Caco-2 (cell line): ENCODE data around the gene SMURF2. TPM values are rescaled to one million over a fixed set of nuclear protein-coding genes. Genes with fewer than 3 reads are reported as not detected.
"Not testable (repeated sequence)": the region's sequence is repeated elsewhere in the genome, so short reads cannot be mapped to it uniquely, and the experiment has no call there.

Source experiments
- BruUV-seq: library from RNA; stranded (reverse); fragments of 400-500 nt; replicated peaks from 2 replicates; lab custom pipeline; 2021; lab: Mats Ljungman, UMichigan
- CTCF ChIA-PET: fragments of 300-600 bp; sonication (Branson Sonifier 250); formaldehyde crosslinking; loops from one replicate; lab custom pipeline; 2022; ENCODE audit warnings: antibody characterized with exemption; lab: Charles Lee
- POLR2A ChIA-PET: fragments of 300-600 bp; sonication (Branson Sonifier 250); formaldehyde crosslinking; loops from one replicate; lab custom pipeline; 2022; ENCODE audit warnings: antibody characterized with exemption; lab: Charles Lee
- DNase-seq, 2 experiments: peaks; one replicate each; pipeline versions ENCODE4 v3.0.0 to v3.0.0-alpha.2; 2020 to 2022
- H3K27me3 ChIP-seq: replicated peaks from 2 replicates; pipeline ENCODE4 v1.6.0; 2011; ENCODE audit warnings: low read length; ENCODE audit not compliant: control insufficient read depth, insufficient read depth
- H3K36me3 ChIP-seq: 2 replicates; pipeline ENCODE4 v1.5.1; 2011; ENCODE audit warnings: low read length; ENCODE audit not compliant: control insufficient read depth, insufficient read depth
- H3K4me1 ChIP-seq: fragments of 250-450 bp; sonication (Bioruptor Pico); 2 replicates; pipeline ENCODE4 v1.5.1; 2020; ENCODE audit warnings: mild to moderate bottlenecking
- H3K4me3 ChIP-seq: 2 replicates; pipeline ENCODE4 v1.5.1; 2011; ENCODE audit warnings: low read depth, mild to moderate bottlenecking, control low read depth, low read length
- H3K9me3 ChIP-seq: fragments of 250-450 bp; sonication (Bioruptor Pico); 2 replicates; pipeline ENCODE4 v1.5.1; 2020; ENCODE audit warnings: mild to moderate bottlenecking, moderate library complexity
- H3K27ac Mint-ChIP-seq: one replicate; pipeline ENCODE4 v1.8.0; 2022; ENCODE audit warnings: mixed read lengths; ENCODE audit not compliant: unreplicated experiment
- H3K27me3 Mint-ChIP-seq: one replicate; pipeline ENCODE4 v1.8.0; 2022; ENCODE audit warnings: mixed read lengths; ENCODE audit not compliant: insufficient read depth, unreplicated experiment
- H3K36me3 Mint-ChIP-seq: one replicate; pipeline ENCODE4 v1.8.0; 2022; ENCODE audit warnings: mild to moderate bottlenecking, mixed read lengths; ENCODE audit not compliant: insufficient read depth, unreplicated experiment
- H3K4me1 Mint-ChIP-seq: one replicate; pipeline ENCODE4 v1.8.0; 2022; ENCODE audit warnings: low read depth, mixed read lengths; ENCODE audit not compliant: unreplicated experiment
- H3K4me3 Mint-ChIP-seq: one replicate; pipeline ENCODE4 v1.8.0; 2022; ENCODE audit warnings: mild to moderate bottlenecking, moderate library complexity, mixed read lengths; ENCODE audit not compliant: unreplicated experiment
- H3K9me3 Mint-ChIP-seq: one replicate; pipeline ENCODE4 v1.8.0; 2022; ENCODE audit warnings: mixed read lengths; ENCODE audit not compliant: unreplicated experiment
- intact Hi-C: fragments of 100-400 bp; cut with micrococcal nuclease; formaldehyde crosslinking; loops from one replicate; pipeline ENCODE4 v1.10.0; 2022; ENCODE audit not compliant: unreplicated experiment
- total RNA-seq: library from RNA; stranded (reverse); gene quantifications from 2 replicates; pipeline ENCODE4 v1.2.3, GENCODE V29; 2022
- TF ChIP-seq, protein P1 (sequence below), 2 experiments: fragments of 200-600 bp in 1 of 2; IDR thresholded peaks; 1 replicate in 1 of 2; 2 replicates in 1 of 2; pipeline versions ENCODE4 v1.5.1 to v1.8.0; 2011 to 2022; ENCODE audit warnings: antibody characterized with exemption in 1 of 2, control low read depth in 1 of 2, inconsistent platforms in 1 of 2, low read depth in 1 of 2, low read length in 1 of 2, mild to moderate bottlenecking in 1 of 2, moderate library complexity in 1 of 2; ENCODE audit not compliant: insufficient read depth in 1 of 2, severe bottlenecking in 1 of 2, unreplicated experiment in 1 of 2

Gene SMURF2
- total RNA-seq, 1 experiment from 2014 or later = 26.9 TPM

DNA sequence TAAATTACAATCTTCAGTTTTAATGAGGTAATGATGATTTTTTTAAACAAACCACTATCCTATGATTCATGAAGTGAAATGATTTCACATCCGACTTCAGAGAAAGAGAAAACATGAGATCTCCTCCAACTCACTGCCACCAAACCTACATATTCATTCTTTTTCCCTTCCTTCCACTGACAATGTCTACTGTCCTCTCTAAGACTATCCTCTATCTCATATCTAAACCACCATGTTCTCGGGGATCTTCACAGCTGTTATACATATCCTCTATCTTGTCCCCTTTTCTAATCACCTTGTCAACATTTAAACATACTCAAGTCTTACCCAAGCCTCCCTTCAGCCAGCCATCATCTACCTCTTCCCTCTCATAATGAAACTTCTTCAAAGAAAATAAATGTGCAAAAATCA, 53.5 kb downstream of the SMURF2 start:
- no peaks in the 10 kb centered on the region; the same call in 1 of the 2 replicates for H3K9me3 ChIP-seq
- TF ChIP-seq, protein P1, sequence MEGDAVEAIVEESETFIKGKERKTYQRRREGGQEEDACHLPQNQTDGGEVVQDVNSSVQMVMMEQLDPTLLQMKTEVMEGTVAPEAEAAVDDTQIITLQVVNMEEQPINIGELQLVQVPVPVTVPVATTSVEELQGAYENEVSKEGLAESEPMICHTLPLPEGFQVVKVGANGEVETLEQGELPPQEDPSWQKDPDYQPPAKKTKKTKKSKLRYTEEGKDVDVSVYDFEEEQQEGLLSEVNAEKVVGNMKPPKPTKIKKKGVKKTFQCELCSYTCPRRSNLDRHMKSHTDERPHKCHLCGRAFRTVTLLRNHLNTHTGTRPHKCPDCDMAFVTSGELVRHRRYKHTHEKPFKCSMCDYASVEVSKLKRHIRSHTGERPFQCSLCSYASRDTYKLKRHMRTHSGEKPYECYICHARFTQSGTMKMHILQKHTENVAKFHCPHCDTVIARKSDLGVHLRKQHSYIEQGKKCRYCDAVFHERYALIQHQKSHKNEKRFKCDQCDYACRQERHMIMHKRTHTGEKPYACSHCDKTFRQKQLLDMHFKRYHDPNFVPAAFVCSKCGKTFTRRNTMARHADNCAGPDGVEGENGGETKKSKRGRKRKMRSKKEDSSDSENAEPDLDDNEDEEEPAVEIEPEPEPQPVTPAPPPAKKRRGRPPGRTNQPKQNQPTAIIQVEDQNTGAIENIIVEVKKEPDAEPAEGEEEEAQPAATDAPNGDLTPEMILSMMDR (IDR thresholded peaks at IDR 0.05; ENCODE audit: insufficient read depth in 1 of 2, low read depth in 1 of 2, low read length in 1 of 2, severe bottlenecking in 1 of 2, unreplicated experiment in 1 of 2) = no peak
- Mint-ChIP-seq H3K9me3 (no peaks in the 10 kb centered on the region), H3K27me3 (no peaks in the 10 kb centered on the region), H3K4me3 (no peak overlapping the region), H3K4me1 (no peaks in the 10 kb centered on the region), H3K36me3 (no peaks in the 10 kb centered on the region), H3K27ac (no peak overlapping the region)
- CTCF ChIA-PET = no interaction called here
- no peak for DNase-seq
- no peak overlapping the region for H3K4me3 ChIP-seq
- H3K4me1 ChIP-seq = no peaks in the 10 kb centered on the region
- POLR2A ChIA-PET = no interaction called here
- no peaks in the 10 kb centered on the region for H3K27me3 ChIP-seq
- H3K36me3 ChIP-seq = no peaks in the 10 kb centered on the region
- intact Hi-C loops = no loop called here
- no TSS peak for BruUV-seq

DNA sequence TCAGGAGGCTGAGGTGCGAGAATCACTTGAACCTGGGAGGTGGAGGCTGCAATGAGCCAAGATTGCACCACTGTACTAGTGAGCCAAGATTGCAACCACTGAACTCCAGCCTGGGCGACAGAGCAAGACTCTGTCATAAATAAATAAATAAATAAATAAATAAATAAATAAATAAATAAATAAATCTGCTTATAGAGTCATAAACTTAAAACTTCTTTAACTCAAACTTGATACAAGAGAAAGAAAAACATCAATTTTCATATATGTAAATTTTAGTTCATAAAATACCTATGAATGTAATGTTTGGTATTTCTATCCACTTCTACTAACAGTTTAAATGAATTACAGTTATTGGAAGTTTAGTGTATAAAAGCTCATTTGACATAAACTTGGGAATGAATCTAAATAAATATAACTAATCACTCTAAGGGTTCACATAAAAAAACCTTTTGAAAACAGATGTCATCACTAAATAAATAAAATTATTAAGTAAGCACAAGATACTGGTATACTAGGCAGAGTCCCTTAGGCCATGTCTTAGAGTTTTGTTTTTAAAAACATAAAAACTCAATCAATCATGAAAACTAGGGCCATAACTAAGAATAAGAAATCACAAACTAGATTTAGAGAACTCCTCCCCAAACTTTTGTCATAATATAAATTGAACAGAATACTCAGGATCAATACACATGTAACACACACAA, 54.1 kb downstream of the SMURF2 start:
- intact Hi-C loops = no loop called here
- Histone ChIP-seq H3K4me1 (no peaks in the 10 kb centered on the region), H3K36me3 (no peaks in the 10 kb centered on the region), H3K9me3 (no peaks in the 10 kb centered on the region; the same call in 1 of the 2 replicates), H3K4me3 (no peak overlapping the region), H3K27me3 (no peaks in the 10 kb centered on the region)
- H3K4me3 Mint-ChIP-seq = no peak overlapping the region
- no peaks in the 10 kb centered on the region for H3K9me3 Mint-ChIP-seq
- H3K36me3 Mint-ChIP-seq = no peaks in the 10 kb centered on the region
- H3K27me3 Mint-ChIP-seq = no peaks in the 10 kb centered on the region
- POLR2A ChIA-PET = no interaction called here
- no peak overlapping the region for H3K27ac Mint-ChIP-seq
- no peak for DNase-seq
- CTCF ChIA-PET = no interaction called here
- TF ChIP-seq, protein P1 (IDR thresholded peaks at IDR 0.05; ENCODE audit: insufficient read depth in 1 of 2, low read depth in 1 of 2, low read length in 1 of 2, severe bottlenecking in 1 of 2, unreplicated experiment in 1 of 2) = no peak
- H3K4me1 Mint-ChIP-seq = no peaks in the 10 kb centered on the region
- no TSS peak for BruUV-seq

DNA sequence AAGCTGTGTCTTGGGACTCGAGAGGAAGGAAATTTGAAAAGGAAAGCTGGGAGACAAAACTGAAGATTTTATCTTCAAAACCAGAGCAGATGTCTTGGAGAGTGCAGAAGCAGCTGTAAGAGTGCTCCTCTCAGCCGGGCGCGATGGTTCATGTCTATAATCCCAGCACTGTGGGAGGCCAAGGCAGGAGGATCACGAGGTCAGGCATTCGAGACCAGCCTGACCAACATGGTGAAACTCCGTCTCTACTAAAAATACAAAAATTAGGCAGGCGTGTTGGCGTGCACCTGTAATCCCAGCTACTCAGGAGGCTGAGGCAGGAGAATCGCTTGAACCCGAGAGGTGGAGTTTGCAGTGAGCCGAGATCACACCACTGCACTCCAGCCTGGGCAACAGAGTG, 57.6 kb downstream of the SMURF2 start:
- H3K27ac Mint-ChIP-seq, H3K4me3 ChIP-seq, intact Hi-C loops, H3K4me1 Mint-ChIP-seq, BruUV-seq, POLR2A ChIA-PET, H3K9me3 ChIP-seq, H3K27me3 Mint-ChIP-seq, H3K36me3 Mint-ChIP-seq, H3K36me3 ChIP-seq, DNase-seq, H3K4me1 ChIP-seq, CTCF ChIA-PET, H3K27me3 ChIP-seq, H3K9me3 Mint-ChIP-seq, H3K4me3 Mint-ChIP-seq: not testable (repeated sequence)
